Cardiac muscle cell (in vitro differentiated cells and primary cell): Measurements from ENCODE around the gene CCDC85C. TPM values are rescaled to one million over a fixed set of nuclear protein-coding genes. Genes with fewer than 3 reads are reported as not detected.

Source experiments
- DNase-seq, 2 donors: peaks; one replicate each; pipeline versions ENCODE4 v3.0.0 to v3.0.0-alpha.2; 2010 to 2017; ENCODE audit warnings: low read depth in 1 of 2, low spot score in 1 of 2
- H3K27ac ChIP-seq: fragments of 200-600 bp; sonication (generic); 2 replicates; pipeline ENCODE4 v1.5.1; 2016
- H3K27me3 ChIP-seq: fragments of 200-600 bp; sonication (generic); 2 replicates; pipeline ENCODE4 v1.6.0; 2016; ENCODE audit warnings: control low read depth
- H3K36me3 ChIP-seq: fragments of 200-600 bp; sonication (generic); 2 replicates; pipeline ENCODE4 v1.5.1; 2016; ENCODE audit warnings: control low read depth
- H3K4me1 ChIP-seq: fragments of 200-600 bp; sonication (generic); 2 replicates; pipeline ENCODE4 v1.8.1; 2017; ENCODE audit warnings: low read depth, mild to moderate bottlenecking, mixed run types
- H3K4me3 ChIP-seq: fragments of 200-600 bp; sonication (generic); 2 replicates; pipeline ENCODE4 v1.5.1; 2016; ENCODE audit warnings: mild to moderate bottlenecking
- H3K9me3 ChIP-seq: fragments of 200-600 bp; sonication (generic); 2 replicates; pipeline ENCODE4 v1.5.1; 2017; ENCODE audit warnings: low read depth, mild to moderate bottlenecking, control low read depth
- CTCF ChIP-seq: IDR thresholded peaks from 2 replicates; pipeline ENCODE4 v1.5.1; 2012; ENCODE audit warnings: low read depth, mild to moderate bottlenecking, low read length
- polyA plus RNA-seq: library from polyadenylated mRNA; unstranded; fragments of >200 nt; fragmentation: Nextera tagmentation; extraction: Ambion mirVana; gene quantifications from 2 replicates; pipeline ENCODE4 v1.2.1, GENCODE V29; 2016
- total RNA-seq: library from RNA; depleted of rRNA; stranded (reverse); fragments of >200 nt; gene quantifications from 2 replicates; pipeline ENCODE4 v1.2.3, GENCODE V29; 2016

CCDC85C gene
- total and polyA plus RNA-seq, 2 experiments from 2014 or later, result 39.6 to 45.7 TPM

- Histone ChIP-seq H3K36me3 (no peaks in the 10 kb centered on the region), H3K4me1 (peaks cover 3% of the 10 kb centered on the region), H3K4me3 (no peak overlapping the region), H3K27me3 (no peaks in the 10 kb centered on the region), H3K27ac (no peak overlapping the region), H3K9me3 (no peaks in the 10 kb centered on the region)
- peak in 1 of 2 donors; percentile 13 for DNase-seq
- no peak for TF ChIP-seq CTCF
These were observed 74.1 kb downstream of the CCDC85C start for GRCh38 chr14:99529899-99530298.

- DNase-seq, result no peak
- Histone ChIP-seq H3K4me1 (peaks cover 12% of the 10 kb centered on the region), H3K27ac (no peak overlapping the region), H3K4me3 (no peak overlapping the region), H3K27me3 (no peaks in the 10 kb centered on the region), H3K9me3 (no peaks in the 10 kb centered on the region), H3K36me3 (no peaks in the 10 kb centered on the region)
- no peak for TF ChIP-seq CTCF
These were observed 76.5 kb downstream of the CCDC85C start for GRCh38 chr14:99527427-99528076.

GRCh38 chr14:99527026-99527425, 77.0 kb downstream of the CCDC85C start:
- no peak overlapping the region for H3K4me3 ChIP-seq
- H3K27ac ChIP-seq, result no peak overlapping the region
- DNase-seq, result no peak
- H3K36me3 ChIP-seq, result no peaks in the 10 kb centered on the region
- no peaks in the 10 kb centered on the region for H3K27me3 ChIP-seq
- H3K4me1 ChIP-seq, result peaks cover 14% of the 10 kb centered on the region
- TF ChIP-seq CTCF, result no peak
- H3K9me3 ChIP-seq, result no peaks in the 10 kb centered on the region

GRCh38 chr14:99525699-99526080, 78.3 kb downstream of the CCDC85C start:
- Histone ChIP-seq H3K9me3 (no peaks in the 10 kb centered on the region), H3K36me3 (no peaks in the 10 kb centered on the region), H3K4me3 (no peak overlapping the region), H3K27ac (no peak overlapping the region), H3K27me3 (no peaks in the 10 kb centered on the region), H3K4me1 (peaks cover 14% of the 10 kb centered on the region)
- DNase-seq, result no peak
- no peak for TF ChIP-seq CTCF

- no peak overlapping the region for H3K27ac ChIP-seq
- no peaks in the 10 kb centered on the region for H3K36me3 ChIP-seq
- peaks cover 14% of the 10 kb centered on the region for H3K4me1 ChIP-seq
- H3K27me3 ChIP-seq, result no peaks in the 10 kb centered on the region
- H3K4me3 ChIP-seq, result no peak overlapping the region
- peak; percentile 40 for TF ChIP-seq CTCF
- DNase-seq, result peak; percentile 43 to 47
- no peaks in the 10 kb centered on the region for H3K9me3 ChIP-seq
These were observed 79.0 kb downstream of the CCDC85C start for GRCh38 chr14:99524804-99525698.
